Limb (tissue), 2 donors: ENCODE measurements around the gene TXNDC17.
"Not testable (repeated sequence)": the region's sequence is repeated elsewhere in the genome, so short reads cannot be mapped to it uniquely, and the experiment has no call there.

Experiments used
- DNase-seq, 2 donors: peaks; one replicate each; pipeline ENCODE4 v3.0.0-alpha.2; 2016; ENCODE audit errors: extremely low spot score in 2 of 2

Gene TXNDC17

GRCh38 chr17:6640536-6641246 lies at the start of gene TXNDC17, which contains the start of gene KIAA0753:
Gene TXNDC17 (plus strand): TSS chr17:6641060. CDS start chr17:6641083, 23 bp downstream.
Gene KIAA0753 (minus strand): TSS chr17:6640711. CDS start chr17:6635103, 5,608 bp downstream.
- peak; percentile 92 to 93 for DNase-seq

DNA sequence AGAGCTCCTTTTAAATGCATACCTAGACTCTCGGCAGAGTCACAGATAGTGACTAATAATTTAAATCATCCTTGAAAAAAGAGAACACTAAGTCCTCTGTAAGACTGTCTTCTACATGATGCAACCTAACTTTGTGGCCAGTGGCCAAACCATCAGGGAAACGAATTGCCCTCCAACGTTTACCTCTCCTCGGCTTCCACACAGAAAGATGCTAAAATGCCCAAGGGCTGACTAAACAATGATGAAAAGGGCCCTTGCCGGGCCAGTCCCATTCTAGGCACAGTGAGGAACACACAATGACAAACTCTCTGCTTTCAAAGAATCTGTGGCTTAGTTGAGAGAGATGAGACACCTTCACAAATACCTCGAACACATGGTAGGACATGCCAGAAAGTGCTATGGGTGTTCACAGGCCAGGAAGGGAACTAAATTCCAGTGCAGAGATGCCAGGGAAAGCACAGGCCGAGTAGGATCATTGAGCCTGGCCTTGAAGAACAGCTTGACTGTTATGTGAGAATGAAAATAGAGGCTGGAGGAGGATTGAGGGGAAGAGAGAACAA lies 49.2 kb upstream of the TXNDC17 start:
- DNase-seq: no peak

- DNase-seq: no peak
These were observed 48.7 kb upstream of the TXNDC17 start for GRCh38 chr17:6592173-6592572.

GRCh38 chr17:6593371-6593770 lies 47.5 kb upstream of the TXNDC17 start:
- DNase-seq: not testable (repeated sequence)

GRCh38 chr17:6596081-6596480 lies 44.8 kb upstream of the TXNDC17 start:
- no peak for DNase-seq

DNA sequence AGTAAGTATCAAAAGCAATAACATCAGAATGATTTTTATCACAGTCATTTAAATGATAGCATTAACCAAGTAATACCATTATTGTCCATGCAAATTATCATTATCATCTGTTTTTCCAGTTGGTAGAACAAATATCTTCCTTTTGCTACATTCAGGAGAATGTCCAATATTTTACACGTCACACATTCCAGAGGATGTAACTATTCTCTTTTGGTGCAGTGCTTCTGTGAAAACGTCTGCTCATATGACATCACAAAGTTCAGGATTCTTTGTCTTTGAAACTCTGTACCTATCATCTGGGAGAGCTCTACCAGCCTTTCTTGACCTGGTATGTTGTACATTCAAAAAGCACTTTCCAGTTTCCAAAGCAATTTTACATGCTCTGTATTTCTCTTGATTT lies 44.3 kb upstream of the TXNDC17 start:
- no peak for DNase-seq

DNA sequence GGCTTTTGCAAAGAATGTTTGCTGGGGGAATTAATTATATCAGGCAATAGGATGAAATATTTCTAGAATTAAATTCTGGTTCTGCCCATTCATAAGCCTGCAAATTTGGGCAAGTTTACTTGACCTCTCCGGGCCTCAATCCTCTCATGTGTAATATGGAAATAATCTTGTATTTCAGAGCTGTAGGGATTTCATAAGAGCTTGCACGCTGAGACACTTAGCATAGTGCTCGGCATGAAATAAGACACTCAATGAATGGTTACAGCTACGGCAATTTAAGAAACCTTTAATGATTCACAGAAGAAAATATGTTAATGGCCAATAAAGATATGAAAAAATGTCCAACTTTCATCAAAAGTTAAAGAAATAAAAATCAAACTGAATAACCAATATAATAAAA lies 43.9 kb upstream of the TXNDC17 start:
- DNase-seq: no peak

- no peak for DNase-seq
These were observed 43.1 kb upstream of the TXNDC17 start for GRCh38 chr17:6597727-6598126.

DNA sequence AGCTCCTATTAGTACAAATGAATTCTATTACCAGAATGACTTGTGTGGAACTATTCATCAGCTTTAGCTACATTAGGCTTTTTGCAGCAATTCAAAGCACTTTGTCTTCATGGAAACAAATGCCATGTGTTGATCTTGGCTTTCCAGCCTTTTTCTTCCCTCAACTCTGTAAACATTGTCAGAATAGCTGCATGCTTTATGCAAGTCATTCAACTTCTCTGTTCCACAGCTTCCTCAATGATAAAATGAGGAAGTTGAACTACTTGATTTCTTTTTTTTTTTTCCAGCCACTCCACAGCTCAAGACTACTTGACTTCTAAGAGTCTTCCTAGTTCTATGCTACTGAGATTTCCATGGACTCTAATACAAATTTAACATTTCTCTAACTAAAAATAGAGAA lies 41.5 kb upstream of the TXNDC17 start:
- no peak for DNase-seq

- no peak for DNase-seq
These were observed 38.7 kb upstream of the TXNDC17 start for GRCh38 chr17:6602141-6602540.

- DNase-seq: peak; percentile 4 to 33
These were observed 37.0 kb upstream of the TXNDC17 start for GRCh38 chr17:6603744-6604325.

DNA sequence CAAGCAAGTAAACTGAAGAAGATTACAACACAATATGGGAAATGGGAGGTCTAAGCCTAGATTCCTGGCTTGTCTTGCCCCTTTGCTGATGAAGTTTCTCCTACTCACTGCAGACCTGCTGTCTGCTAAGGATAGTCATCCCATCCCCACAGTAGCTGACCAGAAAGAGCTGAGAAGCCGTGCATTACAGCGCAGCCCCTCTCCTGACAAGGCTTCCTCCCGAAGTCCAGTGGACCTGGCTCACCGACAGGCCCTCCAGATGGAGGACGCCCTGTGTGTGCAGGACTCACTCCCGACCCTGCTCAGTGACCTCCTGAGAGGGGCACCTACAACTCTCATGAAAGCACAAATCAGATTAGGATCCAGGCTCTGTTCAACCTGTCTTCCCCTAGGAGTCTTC lies 35.7 kb upstream of the TXNDC17 start:
- DNase-seq: no peak

- no peak for DNase-seq
These were observed 32.5 kb upstream of the TXNDC17 start for GRCh38 chr17:6608321-6608720.

- no peak for DNase-seq
These were observed 30.8 kb upstream of the TXNDC17 start for GRCh38 chr17:6610011-6610410.

DNA sequence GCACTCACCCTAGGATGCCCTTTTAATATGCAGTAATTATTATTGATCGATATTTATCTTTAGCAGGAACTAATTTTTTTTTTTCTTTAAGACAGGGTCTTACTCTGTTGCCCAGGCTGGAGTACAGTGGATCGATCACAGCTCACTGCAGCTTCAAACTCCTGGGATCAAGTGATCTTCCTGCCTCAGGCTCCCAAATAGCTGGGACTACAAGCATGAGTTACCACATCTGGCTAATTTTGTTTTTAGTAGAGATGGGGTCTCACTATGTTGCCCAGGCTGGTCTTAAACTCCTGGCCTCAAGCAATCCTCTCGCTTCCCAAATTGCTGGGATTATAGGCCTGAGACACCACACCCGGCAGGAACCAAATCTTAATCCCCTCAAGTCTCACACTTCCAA lies 29.6 kb upstream of the TXNDC17 start:
- DNase-seq: no peak

DNA sequence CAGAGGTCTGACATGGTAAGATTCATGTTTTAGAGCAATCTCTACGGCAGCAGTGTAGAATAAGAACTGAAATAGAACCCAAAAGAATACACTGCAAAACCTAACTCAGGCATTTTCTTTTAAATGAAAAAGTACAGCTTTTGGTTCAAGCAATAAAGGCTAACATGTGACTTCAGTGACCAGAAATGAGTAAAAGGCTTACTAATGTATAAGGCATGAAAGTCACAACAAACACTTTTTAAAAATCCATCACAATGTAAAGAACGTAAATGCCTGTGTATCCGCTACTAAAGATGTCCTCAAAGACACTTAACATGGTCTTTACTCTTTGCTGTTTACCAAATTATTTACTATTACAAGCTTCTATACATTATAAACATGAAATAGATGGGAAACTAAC lies 16.9 kb upstream of the TXNDC17 start:
- DNase-seq: no peak

DNA sequence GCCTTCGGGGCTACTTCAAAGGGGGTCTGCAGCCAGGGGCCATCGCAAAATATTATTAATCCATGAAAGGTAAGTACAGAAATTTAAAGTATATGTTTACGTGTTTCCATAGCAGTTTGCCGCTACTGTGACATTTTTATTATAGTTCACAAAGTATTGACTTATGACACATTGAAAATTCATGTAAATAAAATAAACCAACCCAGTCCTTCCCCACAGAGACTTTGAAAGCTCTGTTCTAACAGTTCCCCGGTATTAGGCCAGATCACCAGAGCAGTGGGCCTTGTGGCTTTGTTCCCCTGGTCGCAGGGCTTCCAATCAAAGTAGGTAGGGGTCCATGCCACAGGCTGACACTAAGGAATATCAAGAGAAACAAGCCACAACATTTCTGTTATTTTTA lies 14.2 kb upstream of the TXNDC17 start:
- no peak for DNase-seq

DNA sequence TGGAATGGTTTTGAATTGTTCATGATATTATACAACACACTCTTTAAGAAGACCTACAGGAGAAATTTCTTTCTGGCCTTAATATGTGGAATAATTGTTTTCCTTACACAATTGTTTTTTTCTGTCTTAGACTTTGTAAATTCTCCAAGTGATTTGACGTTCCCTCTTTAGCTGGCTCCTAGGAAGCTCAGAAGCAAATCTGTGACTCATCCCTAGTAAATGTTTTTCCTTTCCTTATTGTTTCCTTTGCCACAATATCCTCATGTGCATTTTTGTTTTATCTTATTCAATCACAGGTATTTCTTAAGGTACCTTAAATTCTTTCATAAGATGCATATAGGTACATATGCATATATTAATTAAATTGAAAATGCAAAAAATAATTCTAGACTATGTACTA lies 13.8 kb upstream of the TXNDC17 start:
- no peak for DNase-seq

GRCh38 chr17:6630390-6630789 lies 10.5 kb upstream of the TXNDC17 start:
- DNase-seq: no peak

DNA sequence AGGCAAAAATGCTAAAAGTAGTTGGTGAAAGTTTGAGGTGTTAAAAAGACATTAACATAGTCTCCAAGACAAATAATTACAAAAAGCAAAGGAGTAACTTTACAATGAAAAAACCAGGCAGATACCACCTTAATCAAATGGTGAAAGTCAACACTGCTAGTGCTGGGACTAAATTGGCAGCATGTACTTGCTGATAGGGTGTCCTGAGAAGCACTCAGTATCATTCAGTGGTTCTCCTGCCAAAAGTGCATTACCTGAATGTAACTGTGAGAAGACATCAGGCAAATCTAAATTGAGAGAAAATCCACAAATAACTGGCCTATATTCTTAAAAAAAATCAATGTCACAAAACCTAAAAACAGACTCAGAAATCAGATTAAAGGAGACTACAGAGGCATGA lies 8.3 kb upstream of the TXNDC17 start:
- DNase-seq: no peak

DNA sequence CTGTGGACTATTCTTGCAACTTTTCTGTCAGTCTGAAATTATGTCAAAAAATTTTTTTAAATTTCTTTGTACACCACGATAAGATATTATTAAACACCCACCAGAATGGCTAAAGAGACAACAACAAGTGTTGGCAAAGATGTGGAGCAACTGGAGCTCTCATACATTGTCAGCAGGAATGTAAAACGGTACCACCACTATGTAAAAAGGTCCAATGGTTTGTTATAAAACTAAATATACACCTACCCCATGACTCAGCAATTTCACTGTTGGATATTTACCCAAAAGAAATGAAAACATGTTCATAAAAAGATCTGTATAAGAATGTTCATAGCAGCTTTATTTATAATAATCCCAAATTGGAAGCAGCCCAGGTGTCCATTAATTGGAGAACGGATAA lies 7.6 kb upstream of the TXNDC17 start:
- DNase-seq: no peak

DNA sequence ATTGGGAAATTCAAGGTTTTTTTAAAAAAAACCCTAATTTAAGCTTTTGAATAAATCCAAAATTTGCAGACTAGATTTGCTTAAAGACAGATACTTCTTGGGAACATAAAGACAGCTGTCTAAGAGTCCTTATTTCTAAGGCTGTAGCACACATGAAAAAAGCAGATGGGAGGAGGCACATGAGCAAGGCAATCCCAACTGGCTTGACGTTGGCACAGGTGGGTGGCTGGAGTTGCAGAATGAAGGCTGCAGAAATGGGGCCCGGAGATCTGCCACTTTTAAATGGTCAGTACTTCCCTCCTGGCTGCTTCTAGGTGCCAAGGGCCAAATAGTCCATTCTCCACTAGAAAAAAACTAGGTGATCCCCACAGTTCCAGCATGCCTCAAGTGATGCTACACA lies 4.8 kb upstream of the TXNDC17 start:
- DNase-seq: no peak
